Suppressor macrophage treated with lipopolysaccharide for 1 hour (primary cell): Measurements from ENCODE around the gene MAPRE2.

Experiments used
- DNase-seq, 3 donors: peaks; one replicate each; pipeline ENCODE4 v3.0.0-alpha.2; 2020 to 2022

MAPRE2 gene

GRCh38 chr18:35038881-35039491, 2.2 kb upstream of the MAPRE2 start:
- peak; percentile 75 to 91 (median 86) for DNase-seq

- DNase-seq = no peak
Observed at GRCh38 chr18:35040638-35040987, 600 bp upstream of the MAPRE2 start.

- peak in 2 of 3 donors; percentile 25 to 28 for DNase-seq
Observed at GRCh38 chr18:35041815-35042387, 688 bp downstream of the MAPRE2 start.

- peak; percentile 48 to 68 (median 62) for DNase-seq
Observed at GRCh38 chr18:35042389-35043071, 1.3 kb downstream of the MAPRE2 start.

GRCh38 chr18:35043207-35043606, 2.0 kb downstream of the MAPRE2 start:
- no peak for DNase-seq

DNA sequence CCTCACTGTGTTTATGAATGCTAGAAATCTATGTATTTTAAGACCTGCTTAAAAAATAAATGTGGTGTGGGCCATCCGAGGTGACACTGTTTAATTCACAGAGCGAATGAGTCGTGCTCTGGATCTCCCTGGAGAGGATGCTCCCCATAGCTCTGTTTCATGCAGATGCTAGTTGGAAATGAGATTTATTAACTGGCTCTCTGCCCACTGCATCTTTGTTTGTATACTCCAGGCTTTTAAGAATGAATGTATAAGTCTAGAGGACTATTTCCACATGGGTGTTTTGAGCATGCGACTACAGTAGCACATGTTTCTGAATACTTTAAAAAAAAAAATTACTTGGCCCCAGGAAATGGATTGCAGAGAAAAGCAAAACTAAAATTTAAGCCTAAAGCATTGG, 3.9 kb downstream of the MAPRE2 start:
- DNase-seq = no peak

GRCh38 chr18:35045806-35046205, 4.6 kb downstream of the MAPRE2 start:
- no peak for DNase-seq

- DNase-seq = no peak
Observed at GRCh38 chr18:35047697-35048292, 6.6 kb downstream of the MAPRE2 start.

GRCh38 chr18:35049111-35050027, 8.2 kb downstream of the MAPRE2 start:
- DNase-seq = peak; percentile 51 to 54 (median 52)

- peak in 2 of 3 donors; percentile 49 to 62 for DNase-seq
Observed at GRCh38 chr18:35050028-35050546, 8.9 kb downstream of the MAPRE2 start.

GRCh38 chr18:35050705-35051195, 9.5 kb downstream of the MAPRE2 start:
- DNase-seq = peak; percentile 50 to 60 (median 54)

DNA sequence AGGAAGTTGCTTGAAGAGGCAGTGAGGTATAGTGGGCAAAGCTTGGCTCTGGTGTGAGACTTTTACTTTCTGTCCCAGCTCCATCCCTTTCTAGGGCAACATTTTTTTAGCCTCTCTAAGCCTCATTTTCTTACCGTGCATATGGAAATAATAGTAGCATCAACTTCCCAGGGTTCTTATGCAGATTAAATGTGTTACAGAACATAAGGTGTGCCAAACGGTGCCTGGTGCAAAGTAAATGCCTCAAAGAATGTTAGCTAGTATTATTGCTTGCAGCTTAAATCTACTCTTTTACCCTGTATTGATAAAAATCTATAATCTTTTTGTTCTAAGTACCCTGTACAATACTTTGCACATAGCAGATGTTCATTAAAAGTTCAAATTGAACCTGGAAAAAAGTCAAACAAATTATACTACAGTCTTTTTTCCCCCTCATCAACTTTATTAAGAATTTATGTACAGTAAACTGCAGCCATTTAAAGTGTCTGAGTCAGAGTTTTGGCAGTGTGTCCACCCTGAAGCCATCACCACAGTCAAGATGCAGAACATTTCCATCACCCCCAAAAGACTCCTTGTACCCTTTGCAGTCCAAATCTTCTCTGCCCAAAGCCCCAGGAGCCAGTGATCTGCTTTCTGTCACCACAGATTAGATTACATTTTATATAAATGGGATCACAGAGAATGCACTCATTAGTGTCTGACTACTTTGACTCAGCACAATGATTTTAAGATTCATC, 10.6 kb downstream of the MAPRE2 start:
- DNase-seq = no peak

- DNase-seq = no peak
Observed at GRCh38 chr18:35054401-35054800, 13.2 kb downstream of the MAPRE2 start.

DNA sequence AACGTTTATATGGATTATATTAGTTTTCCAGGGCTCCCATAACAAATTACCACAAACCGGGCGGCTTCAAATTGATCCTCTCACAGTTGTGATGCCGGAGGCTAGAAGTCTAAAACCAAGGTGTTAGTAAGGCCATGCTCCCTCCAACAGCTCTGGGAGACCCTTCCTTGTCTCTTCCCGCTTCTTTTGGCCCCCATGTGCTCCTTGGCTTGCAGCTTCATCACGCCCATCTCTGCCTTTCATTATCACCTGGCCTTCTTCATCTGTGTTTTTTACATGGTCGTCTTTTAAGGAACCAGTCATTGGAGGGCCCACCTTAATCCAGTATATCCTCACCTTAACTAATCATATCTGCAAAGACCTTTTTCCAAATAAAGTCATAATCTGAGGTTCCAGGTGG, 13.9 kb downstream of the MAPRE2 start:
- no peak for DNase-seq

DNA sequence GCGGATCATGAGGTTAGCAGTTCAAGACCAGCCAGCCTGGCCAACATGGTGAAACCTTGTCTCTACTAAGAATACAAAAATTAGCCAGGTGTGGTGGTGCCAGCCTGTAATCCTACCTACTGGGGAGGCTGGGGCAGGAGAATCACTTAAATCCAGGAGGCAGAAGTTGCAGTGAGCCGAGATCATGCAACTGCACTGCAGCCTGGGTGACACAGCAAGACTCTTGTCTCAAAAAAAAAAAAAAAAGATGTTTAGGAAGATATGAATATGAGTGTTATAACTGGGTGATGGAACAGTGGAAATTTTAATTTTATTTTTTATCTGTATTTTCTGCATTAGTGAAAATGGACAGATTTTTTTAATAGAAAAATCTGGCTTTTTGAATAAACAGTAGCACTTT, 14.5 kb downstream of the MAPRE2 start:
- DNase-seq = no peak

- DNase-seq = no peak
Observed at GRCh38 chr18:35059280-35059927, 18.2 kb downstream of the MAPRE2 start.

DNA sequence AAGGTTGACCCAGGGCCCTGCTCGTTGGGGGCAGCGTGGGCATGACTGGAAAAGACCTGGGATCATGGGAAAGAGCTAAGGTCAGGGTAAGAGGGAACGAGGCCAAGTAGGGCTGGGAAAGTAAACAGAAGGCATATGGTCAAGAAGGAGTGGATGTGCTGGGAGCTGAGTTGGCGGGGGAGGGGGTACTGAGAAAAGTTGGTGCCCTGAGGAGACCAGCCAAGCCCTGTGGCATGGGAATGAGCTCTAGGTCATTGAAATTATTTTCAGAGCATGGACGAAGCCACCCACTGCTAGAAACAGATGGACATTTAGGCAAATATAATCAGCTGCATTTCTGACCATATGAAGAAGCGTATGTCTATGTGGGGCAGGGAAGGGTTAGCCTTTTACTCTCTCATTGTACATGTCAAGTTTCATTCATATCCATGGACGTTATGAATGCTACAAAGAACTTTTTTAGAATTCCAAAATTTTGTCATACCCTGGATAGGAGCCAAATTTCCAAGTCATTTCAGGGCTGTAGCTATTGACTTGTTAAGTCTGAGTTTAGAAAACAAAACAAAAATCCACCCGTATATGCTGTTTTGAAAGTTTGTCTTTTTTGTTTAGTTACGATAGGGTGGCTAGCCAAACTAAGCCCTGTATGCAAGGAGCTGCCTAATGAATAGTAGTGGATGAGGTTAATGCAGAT, 19.1 kb downstream of the MAPRE2 start:
- no peak for DNase-seq

DNA sequence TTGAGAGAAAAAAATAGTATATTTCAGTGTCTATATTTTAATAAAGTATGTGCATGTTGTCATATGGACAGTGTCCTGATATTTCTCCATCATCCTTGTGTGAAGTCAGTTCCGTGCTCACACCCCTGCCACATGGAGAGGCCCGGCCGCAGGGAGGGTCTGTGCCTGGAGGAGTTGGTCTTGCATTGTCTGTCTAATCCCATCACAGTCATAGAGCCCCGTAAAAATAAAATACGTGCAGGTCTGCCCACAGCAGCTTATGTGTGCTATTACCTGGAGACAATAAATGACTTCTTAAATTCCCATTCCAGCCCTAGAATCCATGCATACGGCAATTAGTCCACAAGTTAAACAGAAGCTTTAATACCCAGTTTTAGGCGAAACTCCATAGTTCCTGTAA, 20.1 kb downstream of the MAPRE2 start:
- DNase-seq = no peak

GRCh38 chr18:35061804-35062203, 20.6 kb downstream of the MAPRE2 start:
- DNase-seq = no peak

- no peak for DNase-seq
Observed at GRCh38 chr18:35062408-35062807, 21.2 kb downstream of the MAPRE2 start.
